Tibial nerve (tissue), 4 donors: ENCODE results near the gene SLC27A3.

Source experiments
- CTCF ChIP-seq, 5 experiments: fragments of 200-600 bp in 3 of 5; fragments of 450-650 bp in 2 of 5; sonication (generic) in 3 of 5; IDR thresholded peaks; one replicate each; pipeline ENCODE4 v1.5.1; 2016 to 2019; ENCODE audit warnings: antibody characterized with exemption in 5 of 5, mild to moderate bottlenecking in 3 of 5, moderate library complexity in 2 of 5
- EP300 ChIP-seq, 2 donors: sonication (generic); formaldehyde crosslinking; IDR thresholded peaks; one replicate each; pipeline ENCODE4 v1.6.1; 2017; ENCODE audit warnings: antibody characterized with exemption in 2 of 2, mild to moderate bottlenecking in 1 of 2

GRCh38 chr1:153745417-153745816, 29.8 kb upstream of the SLC27A3 start:
- TF ChIP-seq CTCF (IDR thresholded peaks at IDR 0.05), result no peak
- TF ChIP-seq EP300 (IDR thresholded peaks at IDR 0.05), result no peak
